ENCODE measurements around the gene SMAD7.

SMAD7 gene

GRCh38 chr18:48917579-48918517 lies 32.9 kb downstream of the SMAD7 start:
- TF ChIP-seq ZFP30 (CRISPR knock-in tag; IDR thresholded peaks at IDR 0.05) (no peak), RARB (CRISPR knock-in tag; IDR thresholded peaks at IDR 0.05) (no peak), ZNF70 (CRISPR knock-in tag; IDR thresholded peaks at IDR 0.05) (no peak), ZNF565 (CRISPR knock-in tag; conservative IDR thresholded peaks at IDR 0.05; ENCODE audit: low read depth) (no peak)
- peak; percentile 9 for ATAC-seq

GRCh38 chr18:48915626-48916425 lies 34.9 kb downstream of the SMAD7 start:
- ATAC-seq, result peak; percentile 36
- TF ChIP-seq ZFP30 (CRISPR knock-in tag; IDR thresholded peaks at IDR 0.05) (no peak), TSHZ2 (CRISPR knock-in tag; IDR thresholded peaks at IDR 0.05) (no peak), SNAI2 (CRISPR knock-in tag; IDR thresholded peaks at IDR 0.05) (no peak), TOX (CRISPR knock-in tag; IDR thresholded peaks at IDR 0.05; ENCODE audit: borderline replicate concordance) (no peak), ZNF565 (CRISPR knock-in tag; conservative IDR thresholded peaks at IDR 0.05; ENCODE audit: low read depth) (no peak), TCF4 (CRISPR knock-in tag; IDR thresholded peaks at IDR 0.05; ENCODE audit: borderline replicate concordance) (no peak), ZFP3 (CRISPR knock-in tag; IDR thresholded peaks at IDR 0.05) (no peak), ZNF70 (CRISPR knock-in tag; IDR thresholded peaks at IDR 0.05) (no peak), CREB5 (CRISPR knock-in tag; IDR thresholded peaks at IDR 0.05; ENCODE audit: low read depth) (no peak), OSR1 (CRISPR knock-in tag; IDR thresholded peaks at IDR 0.05) (no peak), CSRNP3 (CRISPR knock-in tag; IDR thresholded peaks at IDR 0.05) (no peak), PATZ1 (CRISPR knock-in tag; IDR thresholded peaks at IDR 0.05; ENCODE audit: borderline replicate concordance) (no peak)

- ATAC-seq, result no peak
- TF ChIP-seq BACH2 (CRISPR knock-in tag; IDR thresholded peaks at IDR 0.05; ENCODE audit: borderline replicate concordance), result no peak
- no peak for TF ChIP-seq ZFP3 (CRISPR knock-in tag; IDR thresholded peaks at IDR 0.05)
- TF ChIP-seq TSHZ2 (CRISPR knock-in tag; IDR thresholded peaks at IDR 0.05), result no peak
- TF ChIP-seq ARNTL (CRISPR knock-in tag; IDR thresholded peaks at IDR 0.05; ENCODE audit: borderline replicate concordance, low read depth), result no peak
- TF ChIP-seq GLIS3 (CRISPR knock-in tag; IDR thresholded peaks at IDR 0.05), result no peak
- TF ChIP-seq ZNF70 (CRISPR knock-in tag; IDR thresholded peaks at IDR 0.05), result no peak
- TF ChIP-seq ZNF565 (CRISPR knock-in tag; conservative IDR thresholded peaks at IDR 0.05; ENCODE audit: low read depth), result no peak
- TF ChIP-seq ZC3H10 (CRISPR knock-in tag; IDR thresholded peaks at IDR 0.05), result no peak
- TF ChIP-seq TCF4 (CRISPR knock-in tag; IDR thresholded peaks at IDR 0.05; ENCODE audit: borderline replicate concordance), result no peak
- no peak for TF ChIP-seq SNAI2 (CRISPR knock-in tag; IDR thresholded peaks at IDR 0.05)
- no peak for TF ChIP-seq PATZ1 (CRISPR knock-in tag; IDR thresholded peaks at IDR 0.05; ENCODE audit: borderline replicate concordance)
- TF ChIP-seq ZFP30 (CRISPR knock-in tag; IDR thresholded peaks at IDR 0.05), result no peak
- no peak for TF ChIP-seq POU6F1 (CRISPR knock-in tag; IDR thresholded peaks at IDR 0.05; ENCODE audit: borderline replicate concordance, low read depth)
These were observed 36.0 kb downstream of the SMAD7 start for GRCh38 chr18:48914581-48915251.
